ENCODE measurements around the gene ERCC6L2.
A peak's percentile ranks its signal among the peaks of the same experiment; 100 is the strongest.

Gene ERCC6L2

DNA sequence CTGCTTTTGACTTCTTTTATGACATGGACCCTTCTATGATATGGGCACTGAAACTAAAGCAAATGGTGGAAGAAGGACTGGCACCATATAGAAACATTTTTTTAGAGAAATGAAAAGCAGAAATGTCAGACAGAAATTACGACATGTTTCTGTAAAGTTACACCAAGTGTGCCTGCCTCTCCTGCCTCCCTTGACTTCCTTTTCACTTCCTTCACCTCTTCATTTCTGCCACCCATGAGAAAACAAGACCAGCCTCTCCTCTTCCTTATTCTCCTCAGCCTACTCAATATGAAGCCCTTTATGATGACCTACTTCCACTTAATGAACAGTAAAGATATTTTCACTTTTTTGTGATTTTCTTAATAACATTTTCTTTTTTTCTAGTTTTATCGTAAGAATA is 44.5 kb downstream of the ERCC6L2 start:
- no peak for DNase-seq (ENCODE audit: low spot score)

DNA sequence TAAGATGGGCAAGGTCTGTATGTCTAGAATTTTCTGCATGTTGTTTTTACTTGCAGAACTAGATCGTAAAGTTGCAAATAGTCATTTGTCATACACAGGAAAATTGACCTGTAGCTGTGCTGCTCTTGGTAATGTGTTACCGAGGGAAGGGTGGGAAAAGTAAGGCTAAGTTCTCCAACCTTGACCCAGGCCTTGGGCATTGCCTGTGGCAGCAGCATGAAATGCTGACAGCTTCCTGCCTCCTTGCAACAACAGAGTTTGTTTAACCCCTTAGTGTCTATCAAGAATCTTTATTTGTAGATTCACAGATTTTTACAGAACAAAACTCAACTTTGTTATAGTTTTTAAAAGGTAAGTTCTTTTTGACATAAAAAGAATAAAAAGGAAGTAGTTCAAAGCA is 48.3 kb downstream of the ERCC6L2 start:
- no peak for DNase-seq (ENCODE audit: low spot score)

DNA sequence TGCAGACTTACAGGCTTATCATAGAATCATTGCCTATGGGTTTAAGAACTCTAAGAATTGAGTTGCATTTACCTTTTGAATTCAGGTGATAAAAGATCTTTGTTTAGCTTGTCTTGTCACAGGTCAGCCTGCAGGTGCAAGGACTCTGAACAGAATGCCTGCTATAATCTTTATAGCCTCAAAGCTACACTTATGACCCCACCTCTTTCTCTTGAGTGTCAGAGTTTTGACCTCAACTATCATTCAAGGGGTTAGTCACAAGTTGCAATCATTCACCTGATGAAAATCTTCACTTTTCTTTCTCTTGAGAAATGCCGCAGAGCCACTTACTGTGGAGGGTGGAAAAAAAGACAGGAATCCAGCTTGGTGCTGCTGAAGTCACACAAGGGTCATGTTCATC is 49.5 kb downstream of the ERCC6L2 start:
- DNase-seq (ENCODE audit: low spot score), result no peak

DNA sequence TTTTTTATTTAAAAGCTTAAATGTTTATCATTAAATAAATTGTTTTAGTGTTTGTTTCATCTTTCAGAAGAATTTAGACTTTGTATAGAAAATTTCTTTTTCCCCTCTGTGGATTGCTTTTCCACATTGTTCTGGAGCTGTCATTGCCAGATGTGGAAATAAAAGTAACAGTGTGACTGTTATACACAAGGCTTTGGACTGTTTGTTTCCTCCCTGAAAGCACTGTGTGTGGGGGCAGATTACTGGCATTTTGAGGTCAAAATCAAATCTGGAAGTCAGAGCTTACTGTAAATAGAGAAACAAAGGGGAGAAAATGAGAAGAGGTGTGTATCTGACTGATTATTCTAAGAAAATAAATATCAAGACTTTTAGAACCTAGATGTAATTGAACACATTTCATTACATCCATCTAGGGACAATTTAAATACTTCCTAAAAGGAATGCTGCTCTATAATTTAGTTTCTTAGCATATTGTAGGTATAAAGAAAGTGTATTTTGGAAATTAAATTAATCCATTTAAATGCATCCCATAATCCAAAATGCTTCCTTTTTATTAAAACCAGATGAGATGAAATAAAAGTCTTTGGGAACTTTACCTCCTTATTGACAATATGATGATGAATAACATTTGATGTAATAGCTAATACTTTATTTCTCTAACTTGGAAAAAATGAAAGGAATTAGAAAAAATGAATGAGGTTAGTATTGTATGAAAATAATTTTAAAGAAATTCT is 51.9 kb downstream of the ERCC6L2 start:
- DNase-seq (ENCODE audit: low spot score), result no peak

DNA sequence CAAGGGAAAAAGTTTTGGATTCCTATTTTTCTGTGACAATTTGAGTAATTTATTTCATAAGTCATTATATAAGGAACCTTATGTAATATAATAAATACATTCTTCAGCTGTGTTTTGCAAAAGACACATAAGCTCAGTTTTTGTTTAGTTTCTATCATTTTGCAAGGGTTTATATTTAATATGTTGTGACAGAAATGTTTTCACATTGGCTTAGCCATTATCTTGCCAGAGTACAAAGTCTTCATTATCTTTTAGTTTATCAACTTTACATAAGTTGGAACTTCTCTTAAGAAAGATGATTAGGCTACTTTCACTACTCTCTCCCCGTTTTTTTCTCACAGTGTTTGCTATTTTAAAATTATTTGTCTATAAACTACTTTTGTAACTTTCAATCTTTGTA is 54.8 kb downstream of the ERCC6L2 start:
- DNase-seq (ENCODE audit: low spot score), result no peak

DNA sequence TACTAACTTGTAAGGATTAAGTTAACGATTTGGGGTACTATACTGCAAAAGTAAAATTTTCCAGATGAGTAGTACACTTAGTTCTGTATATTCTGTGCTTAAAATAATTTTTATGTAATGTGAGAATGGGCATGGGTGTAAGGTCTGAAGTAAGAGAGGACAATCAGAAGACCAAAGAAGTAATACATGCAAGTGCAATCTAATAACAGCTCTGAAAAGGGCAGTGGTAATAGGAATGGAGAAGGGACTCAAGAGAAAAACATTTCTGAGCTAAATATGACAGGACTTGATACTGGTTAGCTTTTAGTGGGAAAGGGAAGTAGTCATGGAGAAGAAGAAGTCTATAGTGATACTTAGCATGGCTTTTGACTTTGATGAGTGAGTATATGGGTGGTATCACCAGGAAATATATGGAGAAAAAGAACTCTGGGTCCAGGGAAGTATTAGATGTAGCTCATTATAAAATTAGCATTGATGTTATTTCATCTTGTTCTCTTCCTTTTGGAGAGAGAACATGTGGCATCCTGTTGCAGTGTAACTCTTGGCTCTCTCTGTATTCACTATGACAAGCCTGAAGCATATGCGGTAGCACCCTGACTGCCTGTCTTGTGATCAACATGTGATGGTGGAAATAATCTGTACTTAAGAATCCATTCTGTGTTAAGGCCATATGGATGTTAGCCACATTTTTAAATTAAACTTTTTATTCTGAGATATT is 60.5 kb downstream of the ERCC6L2 start:
- no peak for DNase-seq (ENCODE audit: low spot score)

DNA sequence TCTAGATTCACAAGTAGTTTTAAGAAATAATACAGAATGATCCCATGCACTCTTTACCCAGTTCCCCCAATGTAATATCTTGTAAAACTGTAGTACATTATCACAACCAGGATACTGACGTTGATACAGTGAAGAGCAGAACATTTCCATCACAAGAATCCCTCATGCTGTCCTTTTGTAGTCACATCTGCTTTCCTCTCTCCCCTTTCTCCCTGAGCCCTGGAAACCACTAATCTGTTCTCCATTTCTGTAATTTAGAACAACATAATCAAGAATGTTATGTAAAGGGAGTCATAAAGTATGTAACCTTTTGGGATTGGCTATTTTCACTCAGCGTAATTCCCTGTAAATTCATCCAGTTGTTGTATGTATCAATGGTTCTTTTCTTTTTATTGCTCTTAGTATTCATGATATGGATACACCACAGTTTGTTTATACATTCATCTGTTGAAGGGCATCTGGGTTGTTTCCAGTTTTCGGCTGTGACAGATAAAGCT is 61.1 kb downstream of the ERCC6L2 start:
- no peak for DNase-seq (ENCODE audit: low spot score)

DNA sequence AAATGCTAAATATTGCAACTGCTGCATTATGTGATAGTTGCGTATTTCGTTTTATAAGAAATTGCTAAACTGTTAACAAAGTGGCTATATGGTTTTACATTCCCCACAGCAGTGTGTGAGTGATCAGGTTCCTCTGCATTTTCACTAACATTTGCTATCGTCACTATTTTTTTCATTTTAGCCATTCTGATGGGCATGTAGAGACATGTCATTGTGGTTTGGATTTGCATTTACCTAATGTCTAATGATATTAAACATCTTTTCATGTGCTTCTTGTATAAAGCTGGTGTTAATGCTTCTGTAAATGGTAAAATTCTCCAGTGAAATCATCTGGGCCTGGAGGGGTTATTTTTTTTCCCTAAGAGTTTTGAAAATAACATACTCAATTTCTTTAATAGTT is 61.6 kb downstream of the ERCC6L2 start:
- DNase-seq (ENCODE audit: low spot score), result no peak

DNA sequence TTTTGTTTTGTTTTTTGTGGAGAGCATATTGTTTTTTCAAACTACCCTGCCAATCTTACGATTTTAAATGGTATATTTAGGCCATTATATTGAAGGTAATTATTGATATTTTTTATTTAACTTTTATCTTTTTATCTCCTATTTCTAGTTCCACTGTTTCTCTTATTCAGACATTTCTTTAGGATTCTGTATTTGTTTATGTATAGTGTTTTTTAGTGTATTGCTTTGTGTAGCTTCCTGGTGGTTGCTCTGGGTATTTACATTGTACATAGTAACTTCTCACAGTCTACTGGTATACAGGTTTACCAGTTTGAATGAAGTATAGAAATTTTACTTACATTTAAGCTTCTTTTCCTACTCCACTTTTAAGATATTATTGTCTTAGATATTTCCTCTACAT is 63.2 kb downstream of the ERCC6L2 start:
- no peak for DNase-seq (ENCODE audit: low spot score)

DNA sequence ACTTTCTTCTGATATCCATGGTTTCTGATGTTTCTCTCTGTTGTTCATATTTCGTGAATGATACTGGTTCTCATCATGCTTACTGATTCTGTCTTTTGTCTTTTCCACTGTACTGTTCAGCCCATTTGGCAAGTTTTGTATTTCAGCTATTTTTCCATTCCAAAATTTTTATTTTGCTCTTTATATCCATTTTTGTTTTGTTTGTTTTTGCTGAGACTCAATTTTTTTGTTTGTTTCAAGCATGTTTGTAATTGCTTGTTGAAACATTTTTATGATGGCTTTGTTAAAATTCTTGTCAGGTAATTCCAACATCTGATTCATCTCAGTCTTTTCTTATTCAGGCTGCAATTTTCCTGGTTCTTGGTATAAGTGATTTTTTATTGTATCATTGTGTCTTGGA is 64.0 kb downstream of the ERCC6L2 start:
- DNase-seq (ENCODE audit: low spot score), result no peak

DNA sequence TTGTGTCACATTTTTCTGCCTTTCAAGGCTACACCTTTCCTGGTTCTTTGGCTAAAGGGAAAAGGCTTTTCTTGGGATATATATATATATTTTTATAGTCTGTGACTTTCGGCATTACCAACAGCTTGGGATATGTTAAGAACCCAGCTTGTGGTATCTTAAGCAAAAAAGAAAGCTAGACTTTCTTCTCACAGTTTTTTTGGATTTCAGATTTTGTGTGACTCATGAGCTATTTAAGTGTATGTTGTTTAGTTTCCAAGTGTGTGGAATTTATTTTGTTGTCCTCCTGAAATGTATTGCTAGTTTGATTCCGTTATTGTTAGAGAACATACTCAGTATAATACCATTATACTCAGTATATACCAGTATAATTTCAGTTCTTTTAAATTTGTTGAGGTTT is 64.8 kb downstream of the ERCC6L2 start:
- no peak for DNase-seq (ENCODE audit: low spot score)

DNA sequence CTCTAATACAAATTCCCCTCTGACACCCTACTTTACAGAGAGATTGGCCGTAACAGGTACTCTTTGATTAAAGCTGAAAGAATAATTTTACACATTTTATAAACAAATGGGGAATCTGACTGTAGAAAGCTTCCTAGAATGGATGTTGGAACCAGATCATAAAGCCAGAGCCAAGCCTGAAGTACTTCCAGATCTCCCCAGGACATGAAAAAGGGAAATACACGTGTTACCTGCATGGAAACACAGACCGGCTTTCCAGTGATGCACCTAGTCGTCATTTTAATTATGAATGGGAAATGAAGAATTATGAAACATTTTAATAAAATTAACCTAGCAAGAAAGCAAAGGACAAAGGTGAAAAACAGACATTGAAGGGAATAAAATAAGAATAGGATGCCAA is 66.5 kb downstream of the ERCC6L2 start:
- DNase-seq (ENCODE audit: low spot score), result no peak

DNA sequence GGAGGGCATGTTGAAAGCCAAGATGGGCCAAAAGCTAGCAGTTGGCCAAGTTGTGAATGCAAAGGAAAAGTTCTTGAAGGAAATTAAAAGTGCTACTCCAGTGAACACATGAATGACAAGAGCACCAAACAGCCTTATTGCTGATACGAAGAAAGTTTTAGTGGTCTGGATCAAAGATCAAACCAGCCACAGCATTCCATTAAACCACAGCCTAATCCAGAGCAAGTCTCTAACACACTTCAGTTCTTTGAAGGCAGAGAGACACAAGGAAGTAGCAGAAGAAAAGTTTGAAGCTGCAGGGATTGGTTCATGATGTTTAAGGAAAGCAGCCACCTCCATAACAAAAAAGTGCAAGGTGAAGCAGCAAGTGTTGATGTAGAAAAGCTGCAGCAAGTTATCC is 71.6 kb downstream of the ERCC6L2 start:
- peak; percentile 66 for DNase-seq (ENCODE audit: low spot score)

DNA sequence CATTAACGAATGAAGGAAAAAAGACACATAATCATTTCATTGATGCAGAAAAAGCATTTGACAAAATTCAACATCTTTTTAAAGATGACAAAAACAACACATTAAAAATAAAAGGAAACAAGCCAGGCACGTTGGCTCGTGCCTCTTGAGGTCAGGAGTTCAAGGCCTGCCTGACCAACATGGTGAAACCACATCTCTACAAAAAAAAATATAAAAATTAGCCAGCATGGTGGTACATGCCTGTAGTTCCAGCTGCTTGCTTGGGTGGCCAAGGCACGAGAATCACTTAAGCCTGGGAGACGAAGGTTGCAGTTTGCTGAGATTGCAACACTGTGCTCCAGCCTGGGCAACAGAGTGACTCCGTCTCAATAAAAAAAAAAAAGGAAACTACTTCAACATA is 77.0 kb downstream of the ERCC6L2 start:
- no peak for DNase-seq (ENCODE audit: low spot score)

DNA sequence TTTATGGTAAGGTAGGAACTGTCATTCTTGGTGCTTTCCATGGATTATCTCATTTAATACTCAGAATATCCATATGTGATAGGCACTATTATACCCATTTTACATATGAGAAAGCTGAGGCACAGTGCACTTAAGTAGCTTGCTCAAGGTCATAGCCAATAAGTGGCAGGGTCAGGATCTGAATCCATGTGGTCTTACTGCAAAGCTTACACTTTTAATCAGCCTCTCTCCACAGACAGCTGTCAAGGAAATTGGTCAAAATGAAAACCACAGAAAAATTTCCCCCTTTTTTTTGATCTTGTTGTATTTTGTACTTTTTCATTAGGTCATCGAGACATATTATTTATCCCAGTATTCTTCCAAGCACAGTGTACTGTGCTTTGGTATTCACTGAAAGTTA is 78.5 kb downstream of the ERCC6L2 start:
- DNase-seq (ENCODE audit: low spot score), result no peak

DNA sequence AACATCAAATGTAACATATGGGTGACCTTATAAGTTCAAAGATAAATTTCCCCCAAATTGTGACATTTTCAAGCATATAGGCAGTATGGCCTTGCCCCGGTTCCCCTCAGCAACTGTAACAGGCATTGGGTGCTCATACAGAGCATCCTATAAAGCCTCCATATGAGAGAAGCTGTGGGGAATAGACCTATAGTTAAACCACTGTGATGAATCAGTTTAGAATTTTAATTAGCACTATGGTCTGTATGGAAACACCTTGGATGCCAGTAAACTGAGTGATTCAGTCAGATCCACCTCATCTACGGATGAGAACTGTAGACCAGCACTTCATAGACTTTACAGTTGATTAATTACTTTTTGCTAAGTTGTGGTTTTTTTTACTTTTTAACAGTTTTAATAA is 79.4 kb downstream of the ERCC6L2 start:
- no peak for DNase-seq (ENCODE audit: low spot score)

DNA sequence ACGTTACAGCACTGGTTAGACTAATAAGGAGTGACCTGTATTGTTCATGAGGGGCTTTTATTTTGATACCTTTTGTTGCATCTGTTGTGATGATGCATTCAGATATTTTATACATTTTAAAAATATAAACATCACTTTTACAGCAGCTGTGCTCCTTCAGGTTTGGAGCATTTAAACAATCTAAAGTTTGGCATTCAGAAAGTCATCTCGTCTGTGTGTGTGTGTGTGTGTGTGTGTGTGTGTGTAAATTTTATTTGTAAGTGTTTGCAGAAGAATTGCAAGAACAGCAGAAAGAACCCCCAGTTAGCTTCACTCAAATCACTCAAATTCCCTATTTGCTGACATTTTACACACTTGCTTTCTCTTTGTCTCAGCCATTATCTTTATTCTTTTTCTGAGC is 87.4 kb downstream of the ERCC6L2 start:
- DNase-seq (ENCODE audit: low spot score), result no peak

DNA sequence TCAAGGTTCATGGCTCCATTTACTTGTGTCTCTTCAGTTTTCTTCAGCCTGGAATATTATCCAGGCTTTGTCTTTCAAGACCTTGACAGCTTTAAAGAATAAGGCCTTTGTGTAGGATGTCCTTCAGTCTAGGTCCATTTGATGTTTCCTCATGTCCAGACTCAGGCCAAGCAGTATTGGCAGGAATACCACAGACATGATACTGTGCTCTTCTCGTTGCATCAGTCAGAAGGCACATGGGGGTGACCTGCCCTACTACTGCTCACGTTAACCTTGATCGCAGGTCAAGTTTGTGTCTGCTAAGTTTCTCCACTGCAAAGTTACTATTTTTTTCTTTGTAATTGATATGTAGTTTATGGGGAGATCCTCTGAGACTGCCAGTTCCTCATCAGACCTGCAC is 88.2 kb downstream of the ERCC6L2 start:
- no peak for DNase-seq (ENCODE audit: low spot score)

DNA sequence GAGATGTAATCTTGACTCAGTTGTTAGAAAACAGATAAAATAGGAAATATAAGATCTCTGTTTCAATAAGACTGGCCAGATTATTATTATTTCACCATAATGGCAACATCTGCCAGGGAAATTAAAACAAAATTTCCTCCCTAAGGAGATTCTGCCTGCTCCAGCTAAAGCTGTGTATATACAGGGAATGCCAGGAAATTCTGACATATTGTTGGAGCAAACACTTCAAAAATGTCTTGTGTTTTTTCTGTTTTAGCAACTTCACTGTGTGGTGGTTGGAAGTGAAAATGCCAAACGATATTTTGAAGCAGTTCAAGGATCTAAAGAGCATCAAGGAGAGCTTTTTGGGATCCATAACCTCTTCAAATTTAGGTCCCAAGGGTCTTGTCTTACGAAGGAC is 90.8 kb downstream of the ERCC6L2 start:
- no peak for DNase-seq (ENCODE audit: low spot score)

DNA sequence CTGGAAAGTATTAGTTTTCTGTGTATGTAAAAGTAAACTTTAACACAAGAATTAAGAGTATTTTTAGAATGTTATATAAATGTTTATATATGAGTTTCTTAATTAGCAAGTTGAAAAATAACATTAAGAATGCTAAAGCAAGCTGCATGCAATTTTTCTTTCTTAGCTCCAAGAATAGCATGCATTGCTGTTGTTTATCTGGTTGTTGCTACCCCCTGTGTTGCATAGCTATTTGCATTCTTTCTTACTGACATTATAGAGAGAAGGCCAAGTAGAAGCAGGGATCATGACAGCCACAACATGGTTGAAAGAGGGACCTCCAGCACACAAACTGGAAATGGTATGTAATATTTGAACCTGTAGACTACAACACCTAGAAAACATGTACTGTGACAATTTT is 94.8 kb downstream of the ERCC6L2 start:
- DNase-seq (ENCODE audit: low spot score), result no peak

DNA sequence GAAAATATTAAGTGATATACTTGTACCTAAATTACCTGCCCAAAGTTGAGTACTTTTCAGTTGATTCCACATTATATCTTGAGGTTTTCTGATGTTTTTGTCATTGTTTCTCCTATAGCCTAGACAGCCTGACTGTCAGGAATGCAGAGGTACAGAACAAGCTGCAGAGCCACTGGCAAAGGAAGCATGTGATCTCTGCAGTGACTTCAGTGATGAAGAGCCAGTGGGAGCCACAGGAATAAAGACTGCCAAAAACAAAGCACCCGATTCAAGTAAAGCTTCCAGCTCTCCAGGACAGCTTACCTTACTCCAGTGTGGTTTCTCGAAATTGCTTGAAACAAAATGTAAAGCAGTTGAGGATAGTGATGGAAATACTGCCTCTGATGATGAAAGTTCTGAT is 96.3 kb downstream of the ERCC6L2 start:
- DNase-seq (ENCODE audit: low spot score), result no peak

DNA sequence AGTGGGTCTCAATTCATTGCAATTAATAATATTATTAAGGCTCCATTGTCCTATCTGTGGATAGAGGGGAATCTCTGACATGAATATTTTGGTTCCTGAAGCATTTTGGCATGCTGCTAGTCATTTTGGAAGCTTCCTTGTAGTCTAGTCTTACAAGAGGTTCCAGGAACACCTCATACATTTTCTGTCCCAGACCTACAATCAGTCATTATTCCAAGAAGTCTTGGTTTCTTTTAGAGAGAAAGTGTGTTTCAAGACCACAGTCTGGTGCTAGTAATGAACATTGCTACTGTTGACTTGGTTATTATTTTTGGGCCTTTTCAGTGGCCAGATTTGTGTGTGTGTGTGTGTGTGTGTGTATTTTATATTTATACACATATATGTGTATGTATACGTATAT is 98.9 kb downstream of the ERCC6L2 start:
- DNase-seq (ENCODE audit: low spot score), result no peak

DNA sequence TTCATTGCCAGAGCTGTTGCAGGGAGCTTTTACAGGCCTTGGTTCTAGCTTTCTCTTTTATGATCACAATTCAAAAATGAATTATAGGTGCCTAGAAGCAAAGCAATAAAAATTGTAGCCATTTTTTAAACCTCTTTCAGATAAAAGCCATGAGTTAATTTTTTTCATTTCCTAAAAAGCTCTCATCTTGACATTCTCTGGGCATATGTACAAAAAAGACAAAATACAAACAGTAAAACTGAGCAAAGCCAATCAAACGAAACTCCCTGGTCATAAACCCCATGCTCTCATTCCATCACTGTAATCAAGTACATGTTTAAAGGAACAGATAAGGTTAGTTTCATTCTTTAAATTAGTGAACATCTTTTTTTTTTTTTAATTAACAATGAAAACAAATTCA is 101.9 kb downstream of the ERCC6L2 start:
- DNase-seq (ENCODE audit: low spot score), result no peak

DNA sequence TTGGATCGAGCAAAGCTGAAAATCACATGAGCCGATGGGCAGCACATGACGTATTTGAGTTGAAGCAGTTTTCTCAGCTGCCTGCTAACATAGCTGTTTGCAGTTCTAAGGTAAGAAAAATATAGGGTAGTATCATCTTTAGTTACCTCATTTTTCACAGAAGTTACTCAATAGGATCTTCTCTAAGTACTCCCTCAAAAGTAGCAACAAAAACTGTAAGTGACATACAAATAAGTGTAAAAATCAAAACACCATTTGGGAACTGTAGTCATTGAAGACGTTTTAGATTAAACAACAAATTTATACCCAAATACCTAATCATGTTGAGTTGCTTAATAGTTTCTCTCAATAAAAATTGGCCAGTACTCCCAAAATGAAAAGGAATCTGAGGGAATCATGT is 102.6 kb downstream of the ERCC6L2 start:
- DNase-seq (ENCODE audit: low spot score), result no peak

Data from kidney tubule cell (primary cell).